WERI-Rb-1 (cell line): ENCODE results near the gene ZNF722.
"Not testable (repeated sequence)": the region's sequence is repeated elsewhere in the genome, so short reads cannot be mapped to it uniquely, and the experiment has no call there.

ENCODE experiments used
- DNase-seq: peaks from one replicate; pipeline ENCODE4 v3.0.0-alpha.2; 2020
- H3K27ac ChIP-seq: fragments of 250-450 bp; sonication (Bioruptor Pico); 2 replicates; pipeline ENCODE4 v1.5.1; 2020; ENCODE audit warnings: mild to moderate bottlenecking, moderate library complexity
- H3K27me3 ChIP-seq: fragments of 250-450 bp; sonication (Bioruptor Pico); 2 replicates; pipeline ENCODE4 v1.5.1; 2021; ENCODE audit warnings: mild to moderate bottlenecking, low read depth, moderate library complexity; ENCODE audit not compliant: insufficient read depth, severe bottlenecking
- H3K36me3 ChIP-seq: fragments of 250-450 bp; sonication (Bioruptor Pico); 2 replicates; pipeline ENCODE4 v1.5.1; 2020; ENCODE audit warnings: mild to moderate bottlenecking, moderate library complexity
- H3K4me3 ChIP-seq: 2 replicates; pipeline ENCODE4 v1.5.1; 2011; ENCODE audit warnings: low read depth, mild to moderate bottlenecking, control low read depth, low read length
- H3K9me3 ChIP-seq: fragments of 250-450 bp; sonication (Bioruptor Pico); 2 replicates; pipeline ENCODE4 v1.5.1; 2021; ENCODE audit warnings: mild to moderate bottlenecking, moderate library complexity; ENCODE audit not compliant: severe bottlenecking
- CTCF ChIP-seq: IDR thresholded peaks from 2 replicates; pipeline ENCODE4 v1.5.1; 2011; ENCODE audit warnings: low read depth, mild to moderate bottlenecking, control low read depth, inconsistent platforms, low read length

Gene ZNF722

GRCh38 chr7:63998549-63998948 is at the start of gene ZNF722:
Gene ZNF722 (plus strand): TSS chr7:63998849. CDS start chr7:63998962, 113 bp downstream.
- H3K4me3 ChIP-seq = no peak within 1 kb of the TSS
- no peak for DNase-seq
- TF ChIP-seq CTCF = no peak
- H3K27me3 ChIP-seq = no peaks in the 10 kb centered on the region
- no peak within 1 kb of the TSS for H3K27ac ChIP-seq
- H3K9me3 ChIP-seq = no peaks in the 10 kb centered on the region
- no peaks in the 10 kb centered on the region for H3K36me3 ChIP-seq

DNA sequence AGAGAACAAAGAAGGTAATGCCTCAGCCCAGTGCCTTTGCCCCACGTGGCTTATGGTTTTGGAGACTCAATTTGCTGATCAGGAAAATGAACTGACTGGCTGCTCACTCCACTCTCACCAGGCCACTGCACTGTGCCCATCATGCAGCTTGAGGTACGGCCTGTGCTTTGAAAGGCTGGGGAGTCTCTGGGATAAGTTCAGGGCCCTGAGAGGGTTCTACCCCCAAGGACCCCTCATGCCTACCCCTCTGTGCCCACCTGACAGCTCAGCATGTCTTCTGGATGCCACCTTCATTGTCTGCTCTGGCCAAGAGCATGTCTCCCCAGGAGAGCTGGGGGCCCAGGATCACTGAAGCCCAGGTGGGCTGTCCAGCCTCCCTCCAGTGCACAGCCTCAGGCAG is 45.5 kb upstream of the ZNF722 start:
- Histone ChIP-seq H3K36me3 (no peaks in the 10 kb centered on the region), H3K4me3 (no peak overlapping the region), H3K27me3 (no peaks in the 10 kb centered on the region), H3K9me3 (no peaks in the 10 kb centered on the region), H3K27ac (no peak overlapping the region)
- TF ChIP-seq CTCF = no peak
- DNase-seq = no peak

GRCh38 chr7:63968629-63969028 is 30.0 kb upstream of the ZNF722 start:
- DNase-seq = no peak
- no peaks in the 10 kb centered on the region for H3K27me3 ChIP-seq
- H3K27ac ChIP-seq = no peak overlapping the region
- no peak overlapping the region for H3K4me3 ChIP-seq
- H3K9me3 ChIP-seq = no peaks in the 10 kb centered on the region
- TF ChIP-seq CTCF = no peak
- H3K36me3 ChIP-seq = no peaks in the 10 kb centered on the region

DNA sequence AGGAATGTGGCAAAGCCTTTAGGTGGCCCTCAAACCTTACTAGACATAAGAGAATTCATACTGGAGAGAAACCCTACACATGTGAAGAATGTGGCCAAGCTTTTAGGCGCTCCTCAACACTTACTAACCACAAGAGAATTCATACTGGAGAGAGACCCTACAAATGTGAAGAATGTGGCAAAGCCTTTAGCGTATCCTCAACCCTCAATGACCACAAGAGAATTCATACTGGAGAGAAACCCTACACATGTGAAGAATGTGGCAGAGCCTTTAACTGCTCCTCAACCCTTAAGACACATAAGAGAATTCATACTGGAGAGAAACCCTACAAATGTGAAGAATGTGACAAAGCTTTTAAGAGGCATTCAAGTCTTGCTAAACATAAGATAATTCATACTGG is 16.8 kb downstream of the ZNF722 start:
- H3K9me3 ChIP-seq, H3K36me3 ChIP-seq, H3K27me3 ChIP-seq, H3K4me3 ChIP-seq, DNase-seq, H3K27ac ChIP-seq: not testable (repeated sequence)

DNA sequence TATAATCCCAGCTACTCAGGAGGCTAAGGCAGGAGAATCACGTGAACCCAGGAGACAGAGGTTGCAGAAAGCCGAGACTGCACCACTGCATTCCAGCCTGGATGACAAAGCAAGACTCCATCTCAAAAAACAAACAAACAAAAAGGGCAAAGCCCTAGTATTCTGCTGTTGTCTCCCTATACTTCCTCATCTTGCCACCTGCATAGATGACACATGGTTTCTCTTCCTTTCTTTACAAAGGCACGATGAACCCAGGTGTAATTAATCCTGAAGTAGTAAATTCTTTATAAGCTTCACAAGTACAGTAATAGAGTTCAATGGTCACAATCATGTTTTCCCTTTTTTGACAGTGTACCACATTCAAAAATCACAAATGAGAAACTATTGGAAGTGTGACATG is 36.7 kb downstream of the ZNF722 start:
- Histone ChIP-seq H3K9me3 (peaks cover 4% of the 10 kb centered on the region), H3K27me3 (no peaks in the 10 kb centered on the region), H3K36me3 (no peaks in the 10 kb centered on the region), H3K27ac (no peak overlapping the region), H3K4me3 (no peak overlapping the region)
- no peak for TF ChIP-seq CTCF
- no peak for DNase-seq

GRCh38 chr7:64037095-64037494 is 38.4 kb downstream of the ZNF722 start:
- H3K9me3 ChIP-seq = peaks cover 4% of the 10 kb centered on the region
- H3K4me3 ChIP-seq = no peak overlapping the region
- no peak for TF ChIP-seq CTCF
- no peaks in the 10 kb centered on the region for H3K27me3 ChIP-seq
- no peak overlapping the region for H3K27ac ChIP-seq
- no peak for DNase-seq
- no peaks in the 10 kb centered on the region for H3K36me3 ChIP-seq
